ENCODE data around the gene HDAC9.

- TF ChIP-seq CTCF (IDR thresholded peaks at IDR 0.05; ENCODE audit: insufficient read depth, low read depth, low read length): no peak
- TF ChIP-seq EZH2 (IDR thresholded peaks at IDR 0.05; ENCODE audit: insufficient read depth, low read length): no peak
Measured at GRCh38 chr7:18513343-18513742, 17.8 kb downstream of the HDAC9 start.

All from astrocyte (in vitro differentiated cells and primary cell).